A673 (cell line): ENCODE results near the gene VPS8.

Source experiments
- CTCF ChIP-seq: fragments of 300-800, 200-600 bp; sonication (generic); conservative IDR thresholded peaks from 2 replicates; pipeline ENCODE4 v1.5.1; 2017; ENCODE audit warnings: low read depth, mild to moderate bottlenecking, antibody characterized with exemption, low read length, moderate library complexity, mixed read lengths
- EZH2 ChIP-seq: fragments of 200-600 bp; sonication (generic); IDR thresholded peaks from 2 replicates; pipeline ENCODE4 v1.6.1; 2017; ENCODE audit warnings: borderline replicate concordance, low read depth, mild to moderate bottlenecking, mixed read lengths, antibody characterized with exemption, low read length; ENCODE audit not compliant: poor library complexity, severe bottlenecking

GRCh38 chr3:184789314-184789998, 22.5 kb upstream of the VPS8 start:
- TF ChIP-seq CTCF (no peak), EZH2 (no peak)
